ENCODE results near the gene MYORG. TPM values are rescaled to one million over a fixed set of nuclear protein-coding genes. Genes with fewer than 3 reads are reported as not detected.

Gene MYORG
- total RNA-seq, 1 experiment from 2014 or later, result 5.6 TPM

- no peak overlapping the region for H2BK12ac ChIP-seq (ENCODE audit: insufficient read length, low read depth, low read length)
- no peaks in the 10 kb centered on the region for H3K23me2 ChIP-seq (ENCODE audit: insufficient read length, low read depth, low read length, poor library complexity, severe bottlenecking)
- no peak overlapping the region for H3K4ac ChIP-seq (ENCODE audit: low read depth, low read length)
- no peak overlapping the region for H4K5ac ChIP-seq (ENCODE audit: insufficient read length, low read depth, low read length)
- no peak overlapping the region for H2BK120ac ChIP-seq (ENCODE audit: low read depth, low read length, poor library complexity, severe bottlenecking)
- DNase-seq, result no peak
- Mint-ChIP-seq H3K36me3 (ENCODE audit: insufficient read depth in 1 of 3, low read depth in 3 of 3) (no peaks in the 10 kb centered on the region), H3K9me3 (no peaks in the 10 kb centered on the region), H3K27ac (no peak overlapping the region), H3K4me1 (peaks cover 0 to 3% of the 10 kb centered on the region in 2 experiments; a peak in 1 of 4 replicates), H3K27me3 (ENCODE audit: low read depth) (peaks cover 33% of the 10 kb centered on the region), H3K4me3 (no peak overlapping the region)
- H2BK5ac ChIP-seq (ENCODE audit: insufficient read length, low read length), result no peak overlapping the region
- no peak overlapping the region for H3K9ac ChIP-seq (ENCODE audit: extremely low read depth, insufficient read length, low read length)
- H2BK20ac ChIP-seq (ENCODE audit: low read depth, low read length, poor library complexity, severe bottlenecking), result no peak overlapping the region
- H2AFZ ChIP-seq (ENCODE audit: low read length), result no peak overlapping the region
- H3K27ac ChIP-seq (ENCODE audit: insufficient read length, low read depth, low read length), result no peak overlapping the region
- H3K4me2 ChIP-seq (ENCODE audit: insufficient read depth, insufficient read length, low read length), result no peak overlapping the region
- no peak overlapping the region for H2BK15ac ChIP-seq (ENCODE audit: low read depth, low read length)
- no peak overlapping the region for H3K23ac ChIP-seq (ENCODE audit: insufficient read length, low read depth, low read length)
- no peak overlapping the region for H3K18ac ChIP-seq (ENCODE audit: insufficient read length, low read depth, low read length)
- H3K14ac ChIP-seq (ENCODE audit: insufficient read depth, low read length), result no peak overlapping the region
- H4K8ac ChIP-seq (replicated peaks; ENCODE audit: insufficient read length, low read depth, low read length), result no peak overlapping the region
- WGBS (ENCODE audit: extremely low coverage, insufficient read length, low lambda C conversion rate), result no CpG with 5 or more reads among the region's 3 CpGs
- TF ChIP-seq CTCF (conservative IDR thresholded peaks at IDR 0.05), result no peak
- no peaks in the 10 kb centered on the region for H3K9me3 ChIP-seq (ENCODE audit: control insufficient read depth, low read depth, low read length)
- no peaks in the 10 kb centered on the region for H3K79me2 ChIP-seq (ENCODE audit: insufficient read depth, low read length)
- H2AK5ac ChIP-seq (ENCODE audit: insufficient read length, low read length), result no peak overlapping the region
- H3K27me3 ChIP-seq (ENCODE audit: insufficient read depth, low read length), result peaks cover 2% of the 10 kb centered on the region; the same call in 1 of the 2 replicates
- no peak overlapping the region for H3T11ph ChIP-seq (ENCODE audit: low read length)
- no peaks in the 10 kb centered on the region for H4K20me1 ChIP-seq (ENCODE audit: control insufficient read depth, insufficient read depth, insufficient read length)
- H4K91ac ChIP-seq (ENCODE audit: insufficient read length, low read depth, low read length), result no peak overlapping the region
- H3K56ac ChIP-seq (ENCODE audit: insufficient read length, low read depth, low read length), result no peak overlapping the region
- no peaks in the 10 kb centered on the region for H3K79me1 ChIP-seq (ENCODE audit: insufficient read depth, low read depth, low read length, poor library complexity, severe bottlenecking)
- H3K4me1 ChIP-seq (ENCODE audit: insufficient read depth, low read length), result no peaks in the 10 kb centered on the region
Observed at GRCh38 chr9:34386656-34387055, 10.0 kb upstream of the MYORG start.

Data from H9 (cell line).